ENCODE data around the gene KRT73.

GRCh38 chr12:52648012-52648550 lies 29.7 kb upstream of the KRT73 start:
- no peak for TF ChIP-seq CTCF (IDR thresholded peaks at IDR 0.05)
- no peak for TF ChIP-seq POLR2A (IDR thresholded peaks at IDR 0.05)

All from right lobe of liver (tissue), 4 donors.